ENCODE measurements around the gene PLXNA2.

GRCh38 chr1:208251911-208252835, 8.0 kb upstream of the PLXNA2 start:
- TF ChIP-seq CTCF (IDR thresholded peaks at IDR 0.05; ENCODE audit: insufficient read depth, low read depth, low read length) (no peak), EZH2 (IDR thresholded peaks at IDR 0.05; ENCODE audit: insufficient read depth, low read length) (no peak)

Data from astrocyte (in vitro differentiated cells and primary cell).